Measurements from ENCODE around the gene SDF4. TPM values are rescaled to one million over a fixed set of nuclear protein-coding genes. Genes with fewer than 3 reads are reported as not detected.
"Not testable (repeated sequence)": the region's sequence is repeated elsewhere in the genome, so short reads cannot be mapped to it uniquely, and the experiment has no call there.

SDF4 gene
- total RNA-seq, 1 donor from 2014 or later = 18.4 TPM

DNA sequence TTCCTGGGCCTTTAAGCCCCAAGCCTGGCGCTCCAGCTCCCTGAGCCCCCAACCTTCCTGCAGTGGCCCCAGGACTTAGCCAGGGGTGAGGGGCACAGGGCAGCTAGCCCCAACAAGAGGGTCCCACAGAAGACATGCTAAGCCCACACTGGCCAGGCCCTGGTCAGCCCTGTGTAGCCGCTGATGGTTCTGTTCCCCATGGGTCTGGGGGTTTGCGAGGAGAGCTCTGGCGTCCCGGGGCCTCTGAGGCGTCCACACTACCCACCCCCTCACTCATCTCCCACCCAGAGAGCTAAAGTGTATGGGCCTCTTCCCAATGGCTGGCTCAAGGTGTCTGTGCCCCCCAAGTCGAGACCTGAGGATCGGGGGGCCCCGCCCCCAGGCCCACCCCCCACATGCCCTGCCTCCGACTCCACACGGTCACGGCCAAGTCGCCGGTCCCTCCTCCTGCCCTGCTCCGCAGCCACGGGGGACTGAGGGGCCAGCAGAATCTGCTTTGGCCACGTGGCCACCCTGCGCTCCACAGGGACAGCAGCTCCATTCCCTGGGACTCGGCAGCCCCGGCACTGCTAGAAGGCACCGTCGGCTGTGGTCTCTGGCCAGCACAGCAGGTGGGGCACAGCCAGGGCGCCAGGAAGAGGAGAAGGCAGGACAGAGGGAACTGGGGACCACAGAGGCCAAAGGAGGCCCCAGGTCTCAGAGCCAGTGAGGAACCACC, 33.2 kb downstream of the SDF4 start:
- no peak for DNase-seq

DNA sequence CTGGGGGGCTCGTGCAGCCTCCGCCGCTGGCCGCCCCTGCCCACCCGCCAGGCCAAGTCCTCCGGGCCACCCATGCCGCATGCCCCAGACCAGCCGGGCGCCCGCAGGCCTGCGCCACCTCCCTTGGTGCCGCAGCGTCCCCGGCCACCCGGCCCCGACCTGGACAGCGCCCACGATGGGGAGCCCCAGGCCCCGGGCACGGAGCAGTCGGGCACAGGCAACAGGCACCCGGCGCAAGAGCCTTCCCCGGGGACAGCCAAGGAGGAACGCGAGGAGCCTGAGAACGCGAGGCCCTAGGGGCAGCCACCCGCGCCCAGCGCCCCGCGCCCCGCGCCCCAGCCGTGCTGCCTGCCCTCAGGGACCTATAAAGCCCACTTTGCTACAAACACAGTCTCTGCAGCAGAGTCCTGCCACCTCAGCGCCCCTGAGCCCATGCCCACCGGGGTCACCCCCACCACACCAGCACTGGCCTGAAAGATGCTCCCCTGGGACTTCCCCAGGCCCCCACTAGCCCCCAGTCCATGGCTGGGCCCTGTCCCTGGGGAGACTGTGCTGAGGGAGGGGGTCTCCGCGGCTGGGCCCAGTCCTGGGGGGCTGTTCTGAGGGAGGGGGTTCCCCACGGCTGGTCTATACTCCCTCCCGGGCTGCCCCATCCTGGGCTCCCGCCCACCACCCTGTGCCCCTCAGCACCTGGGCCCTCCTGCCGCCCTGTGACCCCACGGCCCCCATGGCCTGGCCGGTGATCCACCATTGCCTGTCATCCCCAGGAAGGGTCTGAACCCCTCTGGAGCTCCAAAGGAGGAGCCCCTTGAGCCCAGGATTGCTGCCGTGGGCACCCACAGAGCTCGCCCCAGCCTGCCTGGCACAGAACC, 34.0 kb downstream of the SDF4 start:
- DNase-seq = no peak

DNA sequence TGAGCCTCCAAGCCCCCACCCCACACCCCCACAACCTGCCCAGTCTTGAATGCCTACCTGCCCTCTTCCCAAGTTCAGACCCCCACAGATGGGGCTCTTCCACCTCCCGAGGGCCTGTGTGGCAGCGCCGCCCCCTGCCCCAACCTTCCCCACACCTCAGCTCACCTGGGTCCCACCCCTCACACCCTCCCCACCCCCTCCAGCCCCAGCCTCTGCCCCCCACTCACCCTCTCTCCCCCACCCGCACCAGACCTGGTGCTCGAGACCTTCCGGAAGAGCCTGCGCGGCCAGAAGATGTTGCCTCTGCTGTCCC, 34.7 kb downstream of the SDF4 start:
- DNase-seq = no peak

DNA sequence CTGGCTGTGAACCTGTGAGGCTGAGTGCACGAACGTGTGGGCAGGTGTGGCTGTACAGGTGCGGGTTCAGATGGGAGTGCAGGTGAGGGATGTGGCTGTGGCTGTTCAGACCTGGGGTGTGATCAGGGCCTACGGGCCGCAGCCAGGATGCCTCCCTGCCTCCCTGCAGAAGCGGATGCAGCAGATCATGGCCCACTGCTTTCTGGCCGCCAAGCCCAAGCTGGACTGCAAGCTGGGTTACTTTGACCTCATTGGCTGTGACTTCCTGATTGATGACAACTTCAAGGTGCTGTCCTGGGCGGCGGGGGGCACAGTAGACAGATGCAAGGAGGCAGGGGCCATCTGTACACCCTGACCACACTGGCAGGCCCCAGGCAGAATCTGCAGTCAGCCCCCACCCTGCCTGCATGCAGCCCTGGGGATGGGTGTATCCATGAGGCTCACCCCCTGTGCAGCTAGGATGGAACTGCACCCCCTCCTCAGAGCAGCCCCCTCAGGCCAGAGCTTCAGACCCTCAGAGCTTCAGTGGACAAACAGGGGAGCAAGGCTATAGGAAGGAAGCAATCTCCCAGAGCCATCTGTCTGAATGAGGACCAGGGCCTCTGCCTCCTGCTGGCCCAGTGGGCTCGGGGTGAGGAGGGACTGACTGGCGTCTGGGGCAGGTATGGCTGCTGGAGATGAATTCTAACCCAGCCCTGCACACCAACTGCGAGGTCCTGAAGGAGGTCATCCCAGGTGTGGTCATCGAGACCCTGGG, 35.2 kb downstream of the SDF4 start:
- no peak for DNase-seq

DNA sequence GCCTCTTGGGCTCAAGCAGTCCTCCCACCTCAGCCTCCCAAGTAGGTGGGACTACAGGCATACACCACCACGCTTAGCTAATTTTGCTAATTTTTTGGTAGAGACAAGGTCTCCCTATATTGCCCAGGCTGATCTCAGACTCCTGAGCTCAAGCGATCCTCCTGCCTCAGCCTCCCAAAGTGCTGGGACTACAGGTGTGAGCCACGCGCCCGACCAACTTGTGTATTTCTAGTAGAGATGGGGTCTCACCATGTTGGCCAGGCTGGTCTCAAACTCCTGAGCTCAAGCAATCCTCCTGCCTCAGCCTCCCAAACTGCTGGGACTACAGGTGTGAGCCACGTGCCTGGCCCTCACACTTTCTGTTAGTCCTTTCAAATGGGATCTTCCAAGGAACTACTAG, 36.1 kb downstream of the SDF4 start:
- not testable (repeated sequence) for DNase-seq

DNA sequence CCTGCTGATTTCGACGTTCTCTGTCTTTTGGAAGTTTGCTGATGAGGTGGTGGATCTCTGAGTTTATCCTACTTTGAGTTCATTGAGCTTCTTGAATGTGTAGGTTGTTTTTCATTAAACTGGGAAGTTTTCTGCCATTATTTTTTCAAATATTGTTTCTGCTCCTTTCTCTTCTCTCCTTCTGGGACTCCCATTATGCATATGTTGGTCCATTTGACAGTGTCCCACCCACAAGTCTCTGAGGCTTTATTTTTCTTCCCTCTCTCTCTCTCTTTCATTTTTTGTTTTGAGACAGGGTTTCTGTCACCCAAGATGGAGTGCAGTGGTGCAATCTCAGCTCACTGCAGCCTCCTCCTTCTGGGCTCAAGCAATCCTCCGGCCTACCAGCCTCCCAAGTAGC, 37.1 kb downstream of the SDF4 start:
- no peak for DNase-seq

DNA sequence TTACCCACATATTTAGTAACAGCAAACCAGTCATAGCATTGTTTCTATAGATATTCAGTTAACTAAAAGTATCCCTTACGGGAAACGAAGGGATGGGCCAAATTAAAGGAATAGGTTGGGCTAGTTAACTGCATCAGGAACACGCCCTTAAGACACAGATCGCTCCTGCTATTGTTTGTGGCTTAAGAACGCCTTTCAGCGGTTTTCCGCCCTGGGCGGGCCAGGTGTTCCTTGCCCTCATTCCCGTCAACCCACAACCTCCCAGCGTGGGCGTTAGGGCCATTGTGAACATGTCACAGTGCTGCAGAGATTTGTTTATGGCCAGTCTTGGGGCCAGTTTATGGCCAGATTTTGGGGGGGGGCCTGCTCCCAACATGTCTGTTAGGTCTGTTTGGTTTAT, 40.1 kb downstream of the SDF4 start:
- DNase-seq = no peak

DNA sequence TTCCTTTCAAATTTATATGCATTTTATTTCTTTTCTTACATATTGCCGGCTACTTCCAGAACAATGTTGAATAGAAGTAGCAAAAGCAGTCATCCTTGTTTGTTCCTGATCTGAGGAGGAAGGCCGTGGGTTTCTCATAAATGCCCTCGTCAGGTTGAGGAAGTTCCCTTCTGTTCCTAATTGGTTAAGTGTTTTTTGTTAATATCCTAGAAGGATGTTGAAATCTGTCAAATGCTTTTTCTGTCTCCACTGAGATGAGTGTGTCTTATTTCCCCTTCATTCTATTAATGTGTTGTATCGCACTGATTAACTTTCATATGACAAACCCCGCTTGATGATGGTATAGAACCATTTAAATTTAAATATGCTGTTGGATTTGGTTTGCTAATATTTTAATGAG, 42.7 kb downstream of the SDF4 start:
- no peak for DNase-seq

DNA sequence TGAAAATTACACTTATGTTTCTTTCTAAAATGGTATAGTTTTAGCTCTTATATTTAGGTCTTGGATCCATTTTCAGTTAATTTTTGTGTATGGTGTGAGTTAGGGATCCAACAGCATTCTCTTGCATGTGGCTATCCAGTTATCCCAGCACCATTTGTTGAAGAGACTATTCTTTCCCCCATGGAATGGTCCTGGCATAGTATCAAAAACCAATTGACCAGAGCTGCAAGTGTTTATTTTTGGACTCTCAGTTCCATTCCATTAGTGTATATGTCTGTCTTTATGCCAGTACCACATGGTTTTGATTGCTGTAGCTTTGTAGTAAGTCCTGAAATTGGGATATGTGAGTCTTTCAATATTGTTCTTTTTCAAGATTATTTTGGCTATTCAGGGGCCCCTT, 43.9 kb downstream of the SDF4 start:
- no peak for DNase-seq

DNA sequence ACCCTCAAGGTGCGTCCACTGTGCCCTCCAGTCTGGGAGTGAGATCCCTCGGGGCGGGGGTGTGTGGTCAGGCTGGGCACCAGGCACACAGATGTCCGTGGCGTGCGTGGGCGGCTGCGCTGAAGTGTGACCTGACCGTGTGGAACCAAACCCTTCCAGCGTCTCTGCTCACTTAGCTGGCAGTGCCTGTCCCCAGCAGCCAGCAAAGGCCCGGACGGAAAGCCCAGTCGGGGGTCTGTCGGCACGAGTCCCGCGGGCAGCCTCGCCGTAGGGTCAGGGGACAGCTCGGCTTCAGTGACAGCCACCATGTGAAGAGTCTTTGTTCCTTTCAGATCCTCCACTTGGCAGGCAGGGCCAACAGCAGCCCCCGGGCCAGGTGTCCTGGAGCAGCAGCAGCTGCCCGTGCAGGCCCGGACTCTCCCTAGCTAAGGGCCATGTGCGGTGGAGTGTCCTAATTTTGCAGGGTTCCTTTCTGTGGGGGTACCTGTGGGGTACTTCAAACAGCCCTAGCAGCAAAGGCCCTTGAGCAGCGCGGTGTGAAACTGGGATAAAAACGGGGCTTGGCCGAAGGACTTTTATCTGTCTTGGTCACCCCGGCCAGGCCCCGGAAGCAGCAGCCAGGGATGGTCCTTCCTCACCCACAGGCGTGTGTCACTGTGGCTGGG, 46.6 kb downstream of the SDF4 start:
- peak; percentile 14 for DNase-seq

DNA sequence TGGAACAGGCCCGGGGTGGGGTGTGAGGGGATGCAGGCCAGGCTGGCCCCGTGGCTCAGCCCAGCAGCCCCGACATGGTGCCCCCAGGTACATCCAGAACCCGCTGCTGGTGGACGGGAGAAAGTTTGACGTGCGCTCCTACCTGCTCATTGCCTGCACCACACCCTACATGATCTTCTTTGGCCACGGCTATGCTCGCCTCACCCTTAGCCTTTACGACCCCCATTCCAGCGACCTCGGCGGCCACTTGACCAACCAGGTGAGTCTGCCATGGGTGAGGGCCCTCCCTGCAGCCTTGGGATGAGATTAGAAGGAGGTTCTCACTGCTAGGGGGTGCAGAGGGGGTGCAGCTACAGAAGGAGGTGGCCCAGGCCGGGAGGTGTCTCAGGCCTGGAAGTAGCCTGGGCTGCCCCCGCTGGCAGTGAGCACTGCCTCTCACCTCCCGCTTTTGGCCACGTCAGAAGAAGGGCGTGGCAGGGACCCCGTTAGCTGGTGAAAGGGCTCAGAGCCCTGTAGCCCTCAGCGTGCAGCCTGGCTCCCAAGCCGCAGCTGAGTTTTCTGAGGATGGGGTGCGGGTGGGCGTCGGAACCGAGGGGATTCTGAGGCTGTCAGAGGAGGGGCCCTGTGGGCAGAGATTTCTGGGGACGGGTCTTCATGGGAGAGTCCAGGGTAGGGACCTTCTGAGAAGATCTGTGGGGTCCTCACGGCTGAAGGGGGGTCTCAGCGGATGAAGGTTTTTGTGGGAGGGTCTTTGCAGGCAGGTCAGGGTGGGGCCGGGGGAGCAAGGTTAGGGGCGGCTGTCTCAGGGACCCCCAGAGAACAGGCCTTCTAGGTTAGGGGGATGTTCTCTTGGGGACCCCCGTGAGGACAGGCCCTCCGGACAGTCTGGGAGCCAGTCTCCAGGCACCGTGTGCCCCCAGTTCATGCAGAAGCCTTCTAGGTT, 47.7 kb downstream of the SDF4 start:
- no peak for DNase-seq

DNA sequence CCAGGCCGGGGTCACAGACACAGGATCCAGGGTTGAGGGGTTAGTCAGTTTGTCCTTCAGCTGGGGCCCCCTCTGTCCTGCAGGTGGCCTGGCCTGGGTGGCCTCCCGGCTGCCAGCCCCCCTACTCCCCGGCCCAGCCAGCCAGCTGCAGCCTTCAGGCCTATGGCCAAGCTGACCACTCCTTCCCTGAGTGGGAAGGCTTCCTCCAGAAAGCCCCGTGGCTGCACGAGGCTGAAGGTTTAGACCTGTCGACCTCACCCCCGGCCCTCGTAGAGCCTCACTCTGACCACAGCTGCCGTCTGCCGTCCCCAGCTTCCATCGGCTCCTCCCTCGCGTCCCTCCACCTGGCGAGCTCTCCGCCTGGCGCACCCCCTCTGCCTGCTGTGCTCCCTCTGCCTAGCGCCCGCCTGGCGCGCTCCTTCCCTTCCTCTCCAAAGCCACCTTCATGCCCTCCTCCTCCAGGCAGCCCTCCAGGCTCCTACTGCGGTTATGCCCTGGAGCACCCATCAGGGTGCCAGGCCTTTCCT, 48.5 kb downstream of the SDF4 start:
- no peak for DNase-seq

DNA sequence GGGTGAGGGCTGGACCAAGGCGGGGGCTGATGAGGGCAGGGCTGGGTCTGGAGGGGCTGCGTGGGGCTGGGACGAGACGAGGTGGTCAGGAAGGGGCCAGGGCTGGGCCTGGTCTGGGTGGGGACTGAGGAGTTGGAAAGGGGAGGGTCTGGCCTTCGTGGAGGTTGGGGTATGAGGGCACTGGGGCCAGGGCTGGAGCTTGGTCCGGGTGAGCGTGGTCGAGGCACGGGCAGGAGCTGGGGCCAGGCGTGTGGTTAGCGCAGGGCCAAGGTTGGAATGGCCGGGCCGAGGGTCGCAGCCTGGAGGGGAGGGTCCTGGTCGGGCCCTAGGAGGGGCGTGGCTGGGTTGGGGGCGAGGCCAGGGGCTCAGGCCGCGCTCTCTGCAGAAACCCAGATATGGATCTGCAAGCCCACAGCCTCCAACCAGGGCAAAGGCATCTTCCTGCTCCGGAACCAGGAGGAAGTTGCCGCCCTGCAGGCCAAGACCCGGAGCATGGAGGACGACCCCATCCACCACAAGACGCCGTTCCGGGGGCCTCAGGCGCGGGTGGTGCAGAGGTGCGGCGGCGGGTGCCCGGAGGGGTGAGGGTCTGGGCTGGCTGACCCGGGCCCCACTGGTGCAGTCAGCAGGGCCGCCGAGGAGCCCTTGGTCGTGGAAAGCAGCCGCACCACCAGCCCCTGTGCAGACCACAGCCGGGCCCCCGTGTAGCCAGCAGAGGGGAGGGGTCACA, 49.1 kb downstream of the SDF4 start:
- DNase-seq = no peak

DNA sequence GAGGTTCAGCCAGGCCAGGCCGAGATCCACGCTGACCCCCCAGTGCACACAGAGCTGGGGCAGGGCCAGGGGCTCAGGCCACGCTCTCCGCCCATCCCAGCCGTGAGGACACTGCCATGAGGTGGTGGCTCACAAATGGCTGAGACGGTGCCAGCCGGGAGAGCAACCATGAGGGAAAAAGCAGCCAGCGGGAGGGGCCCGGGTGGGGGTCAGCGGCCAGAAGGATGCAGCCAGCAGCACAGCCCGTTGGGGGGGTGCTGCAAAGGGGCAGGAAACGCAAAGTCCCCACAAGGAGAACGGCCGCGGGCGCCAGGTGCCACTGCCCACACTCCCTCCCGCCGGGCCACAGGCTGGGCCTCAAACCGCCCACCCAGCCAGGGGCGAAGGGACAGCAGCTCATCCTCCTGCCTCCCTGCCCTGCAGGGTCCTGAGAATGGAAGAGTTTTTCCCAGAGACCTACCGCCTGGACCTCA, 49.8 kb downstream of the SDF4 start:
- DNase-seq = no peak

DNA sequence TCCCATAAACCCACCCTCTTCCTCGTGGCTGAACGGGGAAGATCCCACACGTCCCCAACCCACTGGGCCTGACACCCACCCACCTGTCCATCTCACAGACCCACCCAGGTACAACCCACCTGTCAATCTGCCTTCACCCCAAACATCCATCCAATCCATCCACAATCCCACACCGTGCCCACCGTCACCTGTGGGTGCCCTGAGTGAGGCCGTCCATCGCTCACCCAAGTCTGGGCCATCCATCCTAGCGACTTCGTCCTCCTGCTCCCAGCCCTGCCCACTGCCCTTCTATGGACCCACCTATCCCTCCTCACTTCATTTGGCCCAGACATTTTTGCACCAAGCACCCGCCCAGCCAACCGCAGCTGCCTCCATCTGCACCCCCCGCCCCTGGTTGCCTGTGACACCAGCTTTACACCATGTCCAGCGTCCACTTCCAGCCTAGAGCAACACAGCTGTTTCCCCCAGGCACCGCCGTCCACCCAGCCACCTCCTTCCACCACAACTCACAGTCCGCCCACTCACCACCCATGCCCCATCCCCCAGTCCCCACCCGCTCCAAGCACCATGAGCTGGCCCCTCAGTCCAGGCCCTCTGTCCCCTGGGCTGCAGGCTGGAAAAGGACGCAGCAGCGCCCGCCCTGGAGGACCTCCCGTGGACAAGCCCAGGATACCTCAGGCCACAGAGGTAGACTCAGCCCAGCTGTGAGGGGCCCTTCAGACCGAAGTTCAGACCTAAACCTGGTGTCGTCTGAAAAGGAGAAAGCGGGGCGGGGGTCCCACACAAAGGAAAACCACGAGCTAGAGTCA, 50.5 kb downstream of the SDF4 start:
- no peak for DNase-seq

DNA sequence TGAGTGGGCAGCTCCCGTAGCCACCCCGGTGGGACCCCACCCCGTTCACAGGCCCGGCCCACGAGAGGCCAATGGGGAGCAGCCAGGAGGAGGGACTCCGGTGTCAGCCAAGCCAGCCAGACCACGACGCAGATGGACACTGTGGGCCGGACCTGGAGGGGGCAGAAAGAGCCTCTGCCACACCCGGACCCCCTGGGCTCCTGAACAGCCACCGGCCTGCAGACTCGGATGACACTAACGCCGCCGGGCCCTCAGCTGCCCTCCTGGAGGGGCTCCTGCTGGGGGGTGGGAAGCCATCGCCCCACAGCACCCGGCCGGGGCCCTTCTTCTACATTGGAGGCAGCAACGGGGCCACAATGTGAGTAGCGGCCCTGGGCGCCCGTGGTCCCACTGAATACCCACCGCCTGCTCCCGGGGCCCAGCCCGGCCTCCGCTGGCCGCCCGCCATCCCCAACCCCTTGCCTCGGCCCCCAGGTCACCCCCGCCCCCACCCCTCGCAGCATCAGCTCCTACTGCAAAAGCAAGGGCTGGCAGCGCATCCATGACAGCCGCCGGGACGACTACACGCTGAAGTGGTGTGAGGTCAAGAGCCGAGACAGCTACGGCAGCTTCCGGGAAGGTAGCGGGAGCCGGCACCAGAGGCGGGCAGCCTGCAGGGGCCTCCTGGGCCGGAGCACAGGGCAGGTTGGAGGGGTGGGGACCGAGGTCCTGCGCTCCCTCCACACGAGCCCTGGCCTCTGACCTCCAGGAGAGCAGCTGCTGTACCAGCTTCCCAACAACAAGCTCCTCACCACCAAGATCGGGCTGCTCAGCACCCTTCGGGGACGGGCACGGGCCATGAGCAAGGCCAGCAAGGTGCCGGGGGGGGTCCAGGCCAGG, 51.6 kb downstream of the SDF4 start:
- DNase-seq = no peak

DNA sequence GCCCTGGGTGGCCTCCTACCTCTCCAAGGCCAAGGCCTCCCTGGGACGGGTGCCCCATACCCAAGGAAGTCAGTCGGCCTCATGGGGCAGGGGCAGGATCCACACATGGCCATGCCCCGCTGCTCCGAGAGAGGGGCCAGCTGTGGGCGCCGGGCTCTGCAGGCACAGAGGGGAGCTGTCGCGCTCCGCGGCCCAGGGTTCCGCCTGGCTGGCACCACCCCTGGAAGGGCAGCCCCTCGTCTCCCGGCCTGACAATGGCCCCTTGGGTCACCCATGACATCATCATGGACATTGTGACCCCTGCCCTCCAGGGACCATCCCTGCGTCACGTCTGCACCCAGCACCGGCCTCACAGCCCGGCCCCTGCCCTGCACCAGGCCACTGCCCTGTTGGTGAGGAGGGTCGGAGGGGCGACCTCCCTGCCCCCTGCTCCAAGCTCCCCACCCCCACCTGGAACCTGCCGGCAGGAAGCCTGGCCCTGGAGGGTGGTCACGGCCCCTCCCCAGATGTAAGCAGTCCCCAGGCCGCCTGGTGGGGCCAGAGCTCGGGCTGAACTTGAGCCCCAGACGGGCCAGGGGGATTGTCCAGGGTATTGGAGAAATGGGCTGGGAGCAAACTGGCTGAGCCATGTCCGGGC, 52.3 kb downstream of the SDF4 start:
- no peak for DNase-seq

DNA sequence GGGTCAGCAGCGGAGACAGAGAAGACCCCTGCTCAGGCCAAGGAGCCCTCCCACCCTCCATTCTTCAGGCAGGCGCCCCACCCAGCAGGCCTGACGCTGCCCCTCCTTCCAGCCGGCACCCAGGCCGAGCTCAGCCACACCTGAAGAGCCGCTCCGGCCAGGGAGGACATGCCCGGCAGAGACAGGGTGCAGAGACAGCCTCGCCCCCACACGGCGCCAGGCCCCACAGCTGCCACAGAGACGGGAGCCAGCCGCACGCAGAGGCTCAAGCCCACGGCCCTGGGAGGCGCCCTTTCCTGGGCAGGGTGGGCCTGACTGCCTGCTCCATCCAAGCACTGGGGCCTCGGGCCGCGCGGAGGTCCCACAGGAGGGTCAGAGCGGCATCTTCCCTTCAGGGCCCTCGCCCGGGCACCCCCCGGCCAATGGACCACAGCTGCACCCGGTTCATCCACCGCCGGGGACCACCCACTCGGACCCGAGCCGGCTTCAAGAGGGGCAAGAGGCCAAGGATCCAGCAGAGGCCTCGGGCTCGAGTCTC, 52.9 kb downstream of the SDF4 start:
- no peak for DNase-seq

Data from occipital lobe (tissue), 2 donors.